NCI-H2227 treated with DMSO at 0.1 percent for 48 hours (cell line): ENCODE measurements around the gene MYL7.
"Not testable (repeated sequence)": the region's sequence is repeated elsewhere in the genome, so short reads cannot be mapped to it uniquely, and the experiment has no call there.

Source experiments
- DNase-seq: peaks from one replicate; lab custom pipeline; 2025; lab: John Stamatoyannopoulos, UW

The MYL7 gene

GRCh38 chr7:44171901-44172300 lies 30.8 kb upstream of the MYL7 start:
- DNase-seq: not testable (repeated sequence)

- no peak for DNase-seq
Measured at GRCh38 chr7:44167920-44168319, 26.8 kb upstream of the MYL7 start.

GRCh38 chr7:44163591-44163990 lies 22.5 kb upstream of the MYL7 start:
- DNase-seq: no peak

- DNase-seq: no peak
Measured at GRCh38 chr7:44162785-44163395, 21.8 kb upstream of the MYL7 start.

GRCh38 chr7:44162179-44162578 lies 21.0 kb upstream of the MYL7 start:
- no peak for DNase-seq

GRCh38 chr7:44161371-44161770 lies 20.2 kb upstream of the MYL7 start:
- DNase-seq: no peak

GRCh38 chr7:44159824-44160630 lies 18.9 kb upstream of the MYL7 start:
- no peak for DNase-seq

- DNase-seq: no peak
Measured at GRCh38 chr7:44158873-44159631, 17.9 kb upstream of the MYL7 start.

- DNase-seq: no peak
Measured at GRCh38 chr7:44158096-44158872, 17.2 kb upstream of the MYL7 start.

GRCh38 chr7:44157116-44158080 lies 16.3 kb upstream of the MYL7 start:
- no peak for DNase-seq

GRCh38 chr7:44156453-44157010 lies 15.4 kb upstream of the MYL7 start:
- no peak for DNase-seq

- no peak for DNase-seq
Measured at GRCh38 chr7:44155191-44156185, 14.4 kb upstream of the MYL7 start.

- no peak for DNase-seq
Measured at GRCh38 chr7:44154703-44155102, 13.6 kb upstream of the MYL7 start.

GRCh38 chr7:44153948-44154335 lies 12.8 kb upstream of the MYL7 start:
- DNase-seq: no peak

- DNase-seq: no peak
Measured at GRCh38 chr7:44152971-44153947, 12.1 kb upstream of the MYL7 start.

- no peak for DNase-seq
Measured at GRCh38 chr7:44151956-44152355, 10.8 kb upstream of the MYL7 start.

- DNase-seq: no peak
Measured at GRCh38 chr7:44150966-44151941, 10.1 kb upstream of the MYL7 start.
